Right lobe of liver (tissue), 6 donors: ENCODE measurements around the gene ERC1. TPM values are rescaled to one million over a fixed set of nuclear protein-coding genes. Genes with fewer than 3 reads are reported as not detected.
"Not testable (repeated sequence)": the region's sequence is repeated elsewhere in the genome, so short reads cannot be mapped to it uniquely, and the experiment has no call there.

ENCODE experiments used
- ATAC-seq, 4 donors: fragments of 200-7000 bp; cut with Tn5 transposase; one replicate each; pipeline ENCODE4 v1.9.1; 2020; ENCODE audit warnings: mild to moderate bottlenecking in 4 of 4, moderate library complexity in 4 of 4
- DNase-seq, 3 donors: peaks; one replicate each; pipeline ENCODE4 v3.0.0-alpha.2; 2020
- H3K27ac ChIP-seq, 3 donors: fragments of 200-600 bp; one replicate each; pipeline ENCODE4 v1.8.0; 2022
- H3K27me3 ChIP-seq, 2 donors: fragments of 200-600 bp; one replicate each; pipeline ENCODE4 v1.8.0; 2022
- H3K36me3 ChIP-seq, 4 donors: fragments of 200-600 bp; sonication (generic) in 1 of 4; one replicate each; pipeline versions ENCODE4 v1.5.1 to v1.8.0; 2017 to 2022; ENCODE audit warnings: control low read depth in 1 of 4
- H3K4me1 ChIP-seq, 4 donors: fragments of 200-600 bp; sonication (generic) in 1 of 4; one replicate each; pipeline versions ENCODE4 v1.5.1 to v1.8.0; 2017 to 2022; ENCODE audit warnings: control low read depth in 1 of 4
- H3K4me3 ChIP-seq, 3 donors: fragments of 200-600 bp; one replicate each; pipeline ENCODE4 v1.8.0; 2022
- H3K9me3 ChIP-seq, 4 donors: fragments of 200-600 bp; sonication (generic) in 1 of 4; one replicate each; pipeline versions ENCODE4 v1.5.1 to v1.8.0; 2017 to 2022; ENCODE audit warnings: control low read depth in 1 of 4
- POLR2A ChIP-seq: fragments of 450-650 bp; IDR thresholded peaks from one replicate; pipeline ENCODE4 v1.6.1; 2017; ENCODE audit warnings: antibody characterized with exemption, mild to moderate bottlenecking
- WGBS: methylation state at CpG from one replicate; pipeline ENCODE4 v1.1.6; 2018; ENCODE audit warnings: low coverage, low lambda C conversion rate; ENCODE audit not compliant: insufficient coverage; ENCODE audit errors: missing lambda C conversion rate; 5-methylcytosine and 5-hydroxymethylcytosine counted together
- intact Hi-C, 2 donors: fragments of 100-400 bp; cut with DNase I; formaldehyde crosslinking; loops; one replicate each; pipeline versions ENCODE4 v1.11.2 to v1.14.1; 2022
- total RNA-seq, 6 experiments: library from RNA; depleted of rRNA in 2 of 6; stranded (reverse); fragments of >200 nt in 2 of 6; fragmentation: NEBNext Ultra II Directional in 3 of 6; extraction: Animal tissue kit (Norgen Biotek cat#: 25700) in 3 of 6; gene quantifications; one replicate each; pipeline versions ENCODE4 v1.1.0 to v1.2.4, GENCODE V29; 2016 to 2023
- TF ChIP-seq, protein P1 (sequence below), 4 donors: fragments of 200-600 bp in 3 of 4; fragments of 450-650 bp in 1 of 4; IDR thresholded peaks; one replicate each; pipeline versions ENCODE4 v1.5.1 to v1.8.0; 2016 to 2022; ENCODE audit warnings: antibody characterized with exemption in 4 of 4, mild to moderate bottlenecking in 2 of 4
- donor health status: DM: no; HTN: yes; CAD: no.
- donor health status: DM: no; HTN: no; CAD: no.
- donor health status: DM: no; HTN: no; CAD: no.
- donor health status: DM: no; HTN: yes; CAD: no.
- donor health status: DM: no; HTN: yes; CAD: no.

Gene ERC1
- total RNA-seq, 6 experiments from 2014 or later = 24.8 to 30.8 (median 28.6) TPM

DNA sequence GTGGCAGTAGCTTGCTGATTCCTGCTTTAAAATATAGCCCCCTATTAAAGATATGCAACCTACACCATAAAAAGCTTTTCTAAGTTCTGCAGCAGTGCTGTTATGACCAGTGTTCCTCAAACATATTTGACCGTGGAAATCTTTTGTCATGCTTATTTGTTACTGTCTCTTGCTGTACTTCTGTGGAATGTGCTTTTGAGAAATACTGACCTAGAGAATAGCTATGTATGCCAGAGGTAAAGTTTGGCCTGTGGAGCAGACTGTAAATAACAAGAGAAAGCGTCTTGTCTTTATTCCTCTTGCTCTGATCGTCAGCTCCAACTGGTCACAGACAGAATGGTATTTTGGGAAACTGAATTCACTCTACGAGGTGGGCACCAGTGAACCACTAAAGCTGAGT lies 364.4 kb downstream of the ERC1 start:
- Histone ChIP-seq H3K4me3 (no peak overlapping the region), H3K4me1 (peaks cover 0 to 5% (median 2%) of the 10 kb centered on the region in 4 donors), H3K27ac (no peak overlapping the region), H3K27me3 (no peaks in the 10 kb centered on the region), H3K9me3 (no peaks in the 10 kb centered on the region), H3K36me3 (no peaks in the 10 kb centered on the region)
- no peak for TF ChIP-seq POLR2A
- TF ChIP-seq, protein P1, sequence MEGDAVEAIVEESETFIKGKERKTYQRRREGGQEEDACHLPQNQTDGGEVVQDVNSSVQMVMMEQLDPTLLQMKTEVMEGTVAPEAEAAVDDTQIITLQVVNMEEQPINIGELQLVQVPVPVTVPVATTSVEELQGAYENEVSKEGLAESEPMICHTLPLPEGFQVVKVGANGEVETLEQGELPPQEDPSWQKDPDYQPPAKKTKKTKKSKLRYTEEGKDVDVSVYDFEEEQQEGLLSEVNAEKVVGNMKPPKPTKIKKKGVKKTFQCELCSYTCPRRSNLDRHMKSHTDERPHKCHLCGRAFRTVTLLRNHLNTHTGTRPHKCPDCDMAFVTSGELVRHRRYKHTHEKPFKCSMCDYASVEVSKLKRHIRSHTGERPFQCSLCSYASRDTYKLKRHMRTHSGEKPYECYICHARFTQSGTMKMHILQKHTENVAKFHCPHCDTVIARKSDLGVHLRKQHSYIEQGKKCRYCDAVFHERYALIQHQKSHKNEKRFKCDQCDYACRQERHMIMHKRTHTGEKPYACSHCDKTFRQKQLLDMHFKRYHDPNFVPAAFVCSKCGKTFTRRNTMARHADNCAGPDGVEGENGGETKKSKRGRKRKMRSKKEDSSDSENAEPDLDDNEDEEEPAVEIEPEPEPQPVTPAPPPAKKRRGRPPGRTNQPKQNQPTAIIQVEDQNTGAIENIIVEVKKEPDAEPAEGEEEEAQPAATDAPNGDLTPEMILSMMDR (IDR thresholded peaks at IDR 0.05) = no peak
- intact Hi-C loops = no loop called here
- ATAC-seq = no peak
- 93% methylated on average over 4 of the region's 4 CpGs for WGBS
- DNase-seq = no peak

DNA sequence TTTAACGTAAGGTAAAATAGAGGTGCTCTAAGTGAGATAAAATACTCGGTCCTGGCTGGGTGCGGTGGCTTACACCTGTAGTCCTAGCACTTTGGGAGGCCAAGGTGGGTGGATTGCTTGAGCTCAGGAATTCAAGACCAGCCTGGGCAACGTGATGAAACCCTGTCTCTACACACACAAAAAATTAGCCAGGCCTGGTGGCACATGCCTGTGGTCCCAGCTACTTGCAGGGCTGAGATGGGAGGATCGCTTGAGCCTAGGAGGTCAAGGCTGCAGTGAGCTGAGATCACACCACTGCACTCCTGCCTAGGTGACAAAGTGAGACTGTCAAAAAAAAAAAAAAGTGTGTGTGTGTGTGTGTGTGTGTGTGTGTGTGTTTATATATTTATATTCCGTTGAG lies 364.8 kb downstream of the ERC1 start:
- 83% methylated on average over 5 of the region's 6 CpGs for WGBS
- H3K27me3 ChIP-seq, H3K27ac ChIP-seq, H3K4me3 ChIP-seq, H3K36me3 ChIP-seq, H3K9me3 ChIP-seq, DNase-seq, ATAC-seq, intact Hi-C loops, H3K4me1 ChIP-seq: not testable (repeated sequence)

DNA sequence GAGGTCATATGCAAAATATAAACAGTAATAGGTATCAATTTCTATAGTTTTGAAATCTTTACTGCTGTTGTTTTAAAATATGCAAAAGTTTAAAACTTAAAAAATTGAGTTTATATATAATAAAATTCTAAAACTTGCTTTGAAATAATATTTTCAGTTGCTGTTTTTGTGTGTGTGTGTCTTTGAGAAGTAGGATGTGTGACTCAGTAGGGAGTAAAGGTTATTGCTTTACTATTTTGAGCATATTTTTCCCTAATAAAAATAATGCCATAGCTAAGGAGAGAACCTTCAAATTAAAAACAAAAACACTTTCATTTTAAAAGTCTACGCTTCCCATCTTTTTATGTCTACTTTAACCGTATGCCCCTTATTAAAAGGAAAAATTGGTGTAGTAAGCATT lies 365.3 kb downstream of the ERC1 start:
- Histone ChIP-seq H3K4me1 (peaks cover 0 to 5% (median 2%) of the 10 kb centered on the region in 4 donors), H3K27ac (no peak overlapping the region), H3K4me3 (no peak overlapping the region), H3K27me3 (no peaks in the 10 kb centered on the region), H3K36me3 (no peaks in the 10 kb centered on the region), H3K9me3 (no peaks in the 10 kb centered on the region)
- no peak for DNase-seq
- ATAC-seq = no peak
- WGBS = 92% methylated on average over 2 of the region's 2 CpGs
- no peak for TF ChIP-seq POLR2A
- intact Hi-C loops = no loop called here

DNA sequence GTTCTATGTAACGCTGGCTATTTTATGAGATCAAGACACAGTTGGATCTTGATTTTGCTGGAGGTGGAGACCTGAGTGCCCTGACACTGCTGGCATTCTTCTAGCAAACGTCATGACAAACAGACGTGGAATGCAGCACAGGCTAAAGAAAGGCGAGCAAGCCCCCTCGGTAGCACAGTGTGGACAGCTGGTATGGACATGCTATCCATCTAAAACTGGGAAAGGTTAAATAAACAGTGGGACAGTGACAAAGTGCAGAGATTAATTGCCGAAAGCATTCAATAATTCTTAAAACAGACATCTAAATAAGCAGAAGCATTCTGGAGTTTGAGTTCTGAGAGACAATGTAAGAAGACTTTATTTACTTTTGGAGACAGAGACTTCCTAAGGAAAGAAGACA lies 366.1 kb downstream of the ERC1 start:
- ATAC-seq (peak in 1 of 4 donors; percentile 22), DNase-seq (no peak)
- no peak overlapping the region for H3K4me3 ChIP-seq
- no peaks in the 10 kb centered on the region for H3K9me3 ChIP-seq
- H3K4me1 ChIP-seq = peaks cover 0 to 5% (median 2%) of the 10 kb centered on the region in 4 donors
- H3K36me3 ChIP-seq = no peaks in the 10 kb centered on the region
- no peak for TF ChIP-seq POLR2A
- no peaks in the 10 kb centered on the region for H3K27me3 ChIP-seq
- 27% methylated on average over 6 of the region's 6 CpGs for WGBS
- H3K27ac ChIP-seq = no peak overlapping the region
- intact Hi-C loops = no loop called here

DNA sequence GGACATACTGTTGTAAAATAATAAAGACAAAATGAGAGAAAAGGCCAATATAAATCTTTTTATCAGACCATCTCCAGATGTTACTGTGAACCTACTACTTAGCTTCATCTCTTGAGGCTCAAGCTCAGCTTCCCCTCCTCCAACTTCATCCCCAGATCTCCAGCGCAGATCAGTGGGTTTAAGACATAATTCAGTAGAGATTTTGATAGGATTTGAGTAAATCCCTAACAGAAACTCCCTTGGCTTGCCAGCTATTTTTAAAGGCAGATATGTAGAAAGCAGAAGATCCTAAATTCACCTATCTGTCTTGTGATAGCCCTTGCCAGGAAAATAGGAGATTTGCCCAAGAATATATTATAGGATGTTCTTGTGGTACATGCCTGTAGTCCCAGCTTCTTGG lies 366.7 kb downstream of the ERC1 start:
- Histone ChIP-seq H3K4me3 (no peak overlapping the region), H3K9me3 (no peaks in the 10 kb centered on the region), H3K4me1 (peaks cover 0 to 5% (median 2%) of the 10 kb centered on the region in 4 donors), H3K27me3 (no peaks in the 10 kb centered on the region), H3K36me3 (no peaks in the 10 kb centered on the region), H3K27ac (no peak overlapping the region)
- intact Hi-C loops = no loop called here
- ATAC-seq = no peak
- WGBS = 100% methylated on average over 1 of the region's 1 CpG
- no peak for DNase-seq
- no peak for TF ChIP-seq POLR2A
- TF ChIP-seq, protein P1 (IDR thresholded peaks at IDR 0.05) = no peak

DNA sequence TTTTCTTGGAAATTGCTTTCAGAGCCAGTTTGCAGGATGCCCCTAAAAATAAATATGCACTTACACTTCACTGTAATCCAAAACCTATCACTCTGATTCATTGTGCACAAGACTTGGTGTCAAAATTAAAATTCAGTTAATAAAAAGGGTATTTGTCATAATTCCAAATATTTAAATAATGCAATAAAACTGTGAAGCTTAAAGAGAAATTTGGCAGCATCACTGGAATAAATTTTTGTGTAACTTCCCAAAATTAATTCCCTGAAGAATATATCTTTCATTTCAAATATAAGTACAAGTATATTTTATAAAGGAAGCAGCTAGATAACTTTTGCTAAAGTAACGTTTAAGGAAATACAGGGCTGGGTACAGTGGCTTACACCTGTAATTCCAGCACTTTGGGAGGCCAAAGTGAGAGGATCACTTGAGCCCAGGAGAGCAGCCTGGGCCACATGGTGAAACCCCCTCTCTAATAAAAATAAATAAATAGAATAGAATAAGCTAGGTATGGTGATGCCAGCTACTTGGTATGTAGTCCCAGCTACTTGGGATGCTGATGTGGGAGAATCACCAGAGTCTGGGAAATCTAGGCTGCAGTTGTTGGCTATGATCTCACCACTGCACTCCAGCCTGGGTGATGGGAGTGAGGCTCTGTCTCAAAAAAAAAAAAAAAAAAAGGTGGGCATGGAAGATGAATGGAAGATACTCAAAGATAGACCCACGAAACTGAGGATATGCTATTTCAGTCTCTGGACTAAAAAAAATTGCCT lies 369.6 kb downstream of the ERC1 start:
- ATAC-seq = no peak
- 83% methylated on average over 2 of the region's 2 CpGs for WGBS
- no peaks in the 10 kb centered on the region for H3K27me3 ChIP-seq
- H3K9me3 ChIP-seq = no peaks in the 10 kb centered on the region
- no peak for DNase-seq
- peaks cover 0 to 5% (median 2%) of the 10 kb centered on the region in 4 donors for H3K4me1 ChIP-seq
- H3K4me3 ChIP-seq = no peak overlapping the region
- no peak for TF ChIP-seq POLR2A
- TF ChIP-seq, protein P1 (IDR thresholded peaks at IDR 0.05) = no peak
- no peaks in the 10 kb centered on the region for H3K36me3 ChIP-seq
- intact Hi-C loops = no loop called here
- H3K27ac ChIP-seq = no peak overlapping the region
